Measurements from ENCODE around the gene MGLL.

The MGLL gene

DNA sequence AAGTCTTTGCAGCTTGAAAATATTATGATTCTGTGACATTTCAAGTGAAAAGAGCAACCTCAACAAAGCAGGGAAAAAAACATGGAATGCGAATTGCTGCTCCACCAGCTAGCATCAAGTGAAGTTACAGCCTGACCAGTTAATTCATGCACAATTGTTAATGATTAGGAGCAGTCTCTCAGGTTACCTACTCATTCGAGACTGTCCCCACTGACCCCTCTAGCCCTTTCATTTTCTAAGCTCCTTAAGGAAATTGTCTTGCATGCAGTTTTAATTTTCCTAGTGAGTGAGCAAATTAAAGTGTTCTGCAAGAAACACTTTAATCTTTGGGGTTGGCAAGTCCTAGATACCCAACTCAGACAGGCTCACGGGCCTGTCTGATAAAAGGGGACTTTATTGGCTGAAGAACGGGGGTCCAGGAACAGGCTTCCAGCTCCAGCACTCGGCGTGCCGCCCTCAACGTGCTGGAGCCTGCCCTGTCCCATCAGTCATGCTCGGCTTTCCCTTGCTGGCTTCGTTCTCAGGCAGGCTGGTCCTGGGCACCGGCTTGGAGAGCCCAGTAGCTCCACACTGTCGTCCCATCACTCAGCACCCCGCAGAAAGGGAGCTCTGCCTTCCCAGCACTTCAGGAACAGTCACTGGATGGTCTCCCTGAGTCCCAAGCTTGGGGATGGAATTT lies 175.0 kb downstream of the MGLL start:
- TF ChIP-seq, protein P1, sequence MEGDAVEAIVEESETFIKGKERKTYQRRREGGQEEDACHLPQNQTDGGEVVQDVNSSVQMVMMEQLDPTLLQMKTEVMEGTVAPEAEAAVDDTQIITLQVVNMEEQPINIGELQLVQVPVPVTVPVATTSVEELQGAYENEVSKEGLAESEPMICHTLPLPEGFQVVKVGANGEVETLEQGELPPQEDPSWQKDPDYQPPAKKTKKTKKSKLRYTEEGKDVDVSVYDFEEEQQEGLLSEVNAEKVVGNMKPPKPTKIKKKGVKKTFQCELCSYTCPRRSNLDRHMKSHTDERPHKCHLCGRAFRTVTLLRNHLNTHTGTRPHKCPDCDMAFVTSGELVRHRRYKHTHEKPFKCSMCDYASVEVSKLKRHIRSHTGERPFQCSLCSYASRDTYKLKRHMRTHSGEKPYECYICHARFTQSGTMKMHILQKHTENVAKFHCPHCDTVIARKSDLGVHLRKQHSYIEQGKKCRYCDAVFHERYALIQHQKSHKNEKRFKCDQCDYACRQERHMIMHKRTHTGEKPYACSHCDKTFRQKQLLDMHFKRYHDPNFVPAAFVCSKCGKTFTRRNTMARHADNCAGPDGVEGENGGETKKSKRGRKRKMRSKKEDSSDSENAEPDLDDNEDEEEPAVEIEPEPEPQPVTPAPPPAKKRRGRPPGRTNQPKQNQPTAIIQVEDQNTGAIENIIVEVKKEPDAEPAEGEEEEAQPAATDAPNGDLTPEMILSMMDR (conservative IDR thresholded peaks at IDR 0.05; ENCODE audit: low read length): no peak
- no peak overlapping the region for H3K4me3 ChIP-seq (ENCODE audit: low read length)
- DNase-seq (ENCODE audit: low read depth): no peak

DNA sequence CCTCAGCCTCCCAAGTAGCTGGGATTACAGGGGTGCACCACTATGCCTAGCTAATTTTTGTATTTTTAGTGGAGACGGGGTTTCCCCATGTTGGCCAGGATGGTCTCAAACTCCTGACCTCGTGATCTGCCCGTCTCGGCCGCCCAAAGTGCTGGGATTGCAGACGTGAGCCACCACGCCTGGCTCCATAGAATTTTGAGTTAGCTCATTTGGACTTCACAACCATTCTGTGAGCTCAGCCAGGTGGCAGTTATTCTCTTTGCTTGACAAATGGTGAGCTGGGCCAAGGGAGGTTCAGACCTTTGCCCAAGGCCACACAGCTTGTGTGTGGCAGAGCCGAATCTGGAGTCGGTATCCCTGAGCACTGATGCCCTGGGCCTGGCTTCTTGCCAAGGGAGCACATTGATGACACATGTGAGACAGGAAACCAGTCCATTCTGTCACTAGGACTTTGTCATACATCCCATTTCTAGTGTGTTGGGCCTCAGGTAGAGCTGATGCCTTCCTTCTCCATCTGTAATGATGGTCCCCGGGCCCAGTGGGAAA lies 175.7 kb downstream of the MGLL start:
- H3K4me3 ChIP-seq (ENCODE audit: low read length): no peak overlapping the region
- TF ChIP-seq, protein P1 (conservative IDR thresholded peaks at IDR 0.05; ENCODE audit: low read length): no peak
- no peak for DNase-seq (ENCODE audit: low read depth)

DNA sequence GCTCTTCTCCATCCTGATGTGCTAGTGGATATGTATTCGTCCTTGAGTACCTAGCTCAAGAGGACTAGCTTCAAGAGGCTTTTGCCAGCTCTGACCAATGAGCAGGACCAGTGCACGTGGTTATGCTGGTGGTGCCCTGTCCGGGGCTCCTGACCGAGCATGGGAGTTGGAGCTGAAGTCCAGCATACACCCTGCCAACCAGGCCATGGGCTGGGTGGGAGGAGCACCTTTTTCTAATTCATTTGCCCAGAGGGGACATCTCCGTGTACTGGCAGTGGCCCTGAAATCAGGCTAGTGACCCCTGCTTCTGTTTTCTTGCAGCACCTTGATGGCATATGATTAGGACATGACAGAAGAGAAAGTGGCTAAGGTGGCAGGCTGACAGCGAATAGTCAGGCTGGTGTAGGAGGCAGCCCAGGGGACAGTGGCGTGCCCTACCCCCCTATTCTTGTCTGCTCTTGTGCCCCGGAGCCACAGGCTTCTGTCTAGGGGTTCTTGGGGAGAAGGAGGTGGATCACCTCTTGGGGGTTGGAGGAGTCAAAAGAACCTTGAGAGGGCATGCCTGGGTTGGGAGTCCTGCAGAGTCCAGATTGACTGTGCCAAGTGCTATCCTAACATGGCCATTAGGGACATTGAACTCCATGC lies 176.8 kb downstream of the MGLL start:
- TF ChIP-seq, protein P1 (conservative IDR thresholded peaks at IDR 0.05; ENCODE audit: low read length): no peak
- no peak for DNase-seq (ENCODE audit: low read depth)
- no peak overlapping the region for H3K4me3 ChIP-seq (ENCODE audit: low read length)

DNA sequence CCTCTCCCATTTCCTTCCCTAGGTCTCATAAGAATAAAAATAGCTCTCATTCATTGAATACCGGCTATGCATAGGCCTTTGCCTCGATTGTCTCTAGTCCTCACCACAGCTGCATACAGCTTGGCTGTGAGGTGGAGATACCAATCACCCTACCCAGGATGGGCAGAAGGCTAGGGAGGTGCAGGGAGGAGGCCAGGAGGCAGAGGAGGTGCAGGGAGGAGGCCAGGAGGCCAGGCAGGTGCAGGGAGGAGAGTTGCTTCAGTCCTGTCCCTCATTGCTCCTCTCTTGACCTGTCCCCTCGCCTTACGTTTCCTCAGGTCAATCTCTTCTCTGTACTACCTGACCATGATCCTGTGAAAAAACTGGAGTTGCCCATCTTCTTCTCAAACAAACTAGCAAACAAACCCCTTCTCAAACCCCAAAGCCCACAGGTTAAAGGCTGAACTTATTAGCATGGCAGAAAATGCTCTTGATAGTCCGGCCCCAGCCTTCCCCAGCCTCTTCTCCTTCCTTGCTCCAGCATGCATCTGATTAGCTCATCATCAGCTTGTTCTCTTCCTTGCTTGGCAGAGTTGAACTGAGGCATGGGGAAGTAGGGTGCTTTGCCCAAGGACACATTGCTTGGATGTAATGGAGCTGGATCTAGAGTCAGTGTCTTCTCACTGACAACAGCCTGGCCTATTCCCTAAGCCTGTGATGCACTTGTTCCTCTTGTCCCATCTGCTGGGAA lies 177.5 kb downstream of the MGLL start:
- TF ChIP-seq, protein P1 (conservative IDR thresholded peaks at IDR 0.05; ENCODE audit: low read length): no peak
- no peak overlapping the region for H3K4me3 ChIP-seq (ENCODE audit: low read length)

DNA sequence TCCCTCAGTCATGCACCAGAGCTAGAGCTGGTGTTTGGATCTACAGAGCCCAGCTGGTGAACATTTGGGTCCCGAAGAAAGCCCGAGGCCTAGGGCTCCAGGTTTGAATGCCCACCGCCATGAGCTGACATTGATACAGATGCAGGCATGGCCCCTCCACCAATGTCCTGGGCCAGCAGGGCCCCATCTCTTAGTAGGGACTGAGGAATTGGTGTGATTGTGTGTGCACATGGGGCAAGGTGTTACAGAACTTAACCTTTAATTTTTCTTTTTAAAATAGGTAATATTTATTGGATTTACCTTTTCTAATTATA lies 182.3 kb downstream of the MGLL start:
- TF ChIP-seq, protein P1 (conservative IDR thresholded peaks at IDR 0.05; ENCODE audit: low read length): no peak
- H3K4me3 ChIP-seq (ENCODE audit: low read length): no peak overlapping the region
- DNase-seq (ENCODE audit: low read depth): no peak

More for the DNA sequence above, 177.5 kb downstream of the MGLL start:
- no peak for DNase-seq (ENCODE audit: low read depth)

DNA sequence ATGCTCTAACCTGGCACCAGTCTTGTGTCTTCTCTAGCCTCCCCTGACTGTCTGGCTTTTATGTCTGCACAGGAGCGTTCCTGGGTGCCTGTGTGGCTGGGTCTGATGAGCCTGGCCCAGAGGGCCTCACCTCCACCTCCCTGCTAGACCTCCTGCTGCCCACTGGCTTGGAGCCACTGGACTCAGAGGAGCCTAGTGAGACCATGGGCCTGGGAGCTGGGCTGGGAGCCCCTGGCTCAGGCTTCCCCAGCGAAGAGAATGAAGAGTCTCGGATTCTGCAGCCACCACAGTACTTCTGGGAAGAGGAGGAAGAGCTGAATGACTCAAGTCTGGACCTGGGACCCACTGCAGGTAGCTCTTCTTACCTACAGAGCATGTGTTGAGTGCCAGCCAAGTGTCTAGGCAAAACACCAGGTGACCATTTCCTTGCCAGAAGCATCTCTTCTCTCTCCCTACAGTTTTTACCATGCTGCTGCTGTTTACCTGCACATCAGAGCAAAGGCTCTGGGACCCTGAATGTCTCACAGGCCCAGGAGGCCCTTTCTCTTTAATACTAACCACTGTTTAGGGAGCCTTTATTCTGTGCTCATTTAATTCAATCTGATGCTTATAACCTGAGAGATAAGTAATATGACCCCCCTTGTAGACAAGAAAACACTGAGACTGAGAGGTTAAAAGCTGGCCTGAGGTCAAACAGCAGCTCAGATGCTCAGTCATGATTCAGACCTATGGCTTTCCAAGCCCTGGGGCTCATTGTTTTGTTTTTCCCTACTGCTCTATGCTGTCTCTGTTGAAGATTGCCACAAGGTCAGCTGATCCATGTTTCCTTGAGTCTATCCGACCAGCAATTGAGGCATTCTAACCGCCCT lies 182.9 kb downstream of the MGLL start:
- H3K4me3 ChIP-seq (ENCODE audit: low read length): no peak overlapping the region
- DNase-seq (ENCODE audit: low read depth): peak; percentile 41
- TF ChIP-seq, protein P1 (conservative IDR thresholded peaks at IDR 0.05; ENCODE audit: low read length): no peak
